Trophoblast cell (in vitro differentiated cells and primary cell): ENCODE data around the gene HACD1.

ENCODE experiments used
- DNase-seq, 2 donors: peaks; one replicate each; pipeline ENCODE4 v3.0.0-alpha.2; 2016
- H2AFZ ChIP-seq: 2 replicates; pipeline ENCODE4 v1.6.1; 2013; ENCODE audit warnings: low read length, moderate library complexity, mild to moderate bottlenecking; ENCODE audit not compliant: insufficient read depth, poor library complexity
- H2AK5ac ChIP-seq: 2 replicates; pipeline ENCODE4 v1.6.1; 2013; ENCODE audit warnings: mild to moderate bottlenecking, low read length
- H2BK120ac ChIP-seq: 2 replicates; pipeline ENCODE4 v1.6.1; 2013; ENCODE audit warnings: low read length, mild to moderate bottlenecking, moderate library complexity; ENCODE audit not compliant: insufficient read depth, poor library complexity
- H2BK12ac ChIP-seq: 2 replicates; pipeline ENCODE4 v1.6.1; 2013; ENCODE audit warnings: mild to moderate bottlenecking, low read length, moderate library complexity
- H2BK5ac ChIP-seq: 2 replicates; pipeline ENCODE4 v1.6.1; 2013; ENCODE audit warnings: low read length, low read depth, moderate library complexity, mild to moderate bottlenecking; ENCODE audit not compliant: poor library complexity
- H3K14ac ChIP-seq: 2 replicates; pipeline ENCODE4 v1.6.1; 2013; ENCODE audit warnings: mild to moderate bottlenecking, low read length
- H3K18ac ChIP-seq: 2 replicates; pipeline ENCODE4 v1.6.1; 2013; ENCODE audit warnings: mild to moderate bottlenecking, low read length
- H3K23ac ChIP-seq: 2 replicates; pipeline ENCODE4 v1.6.1; 2013; ENCODE audit warnings: low read length
- H3K27ac ChIP-seq: 2 replicates; pipeline ENCODE4 v1.5.1; 2013; ENCODE audit warnings: low read depth, mild to moderate bottlenecking, inconsistent platforms, low read length, moderate library complexity
- H3K27me3 ChIP-seq: 2 replicates; pipeline ENCODE4 v1.6.1; 2013; ENCODE audit warnings: inconsistent platforms, mild to moderate bottlenecking, low read length, moderate library complexity; ENCODE audit not compliant: insufficient read depth
- H3K36me3 ChIP-seq, 2 experiments: 1 replicate in 1 of 2; 2 replicates in 1 of 2; pipeline ENCODE4 v1.6.1; 2013; ENCODE audit warnings: low read length in 2 of 2, mild to moderate bottlenecking in 2 of 2, moderate library complexity in 1 of 2; ENCODE audit not compliant: insufficient read depth in 2 of 2, control insufficient read depth in 1 of 2
- H3K4ac ChIP-seq: 2 replicates; pipeline ENCODE4 v1.6.1; 2013; ENCODE audit warnings: low read depth, mild to moderate bottlenecking, low read length, moderate library complexity
- H3K4me1 ChIP-seq, 2 experiments: 1 replicate in 1 of 2; 2 replicates in 1 of 2; pipeline ENCODE4 v1.6.1; 2013; ENCODE audit warnings: low read length in 2 of 2, mild to moderate bottlenecking in 2 of 2, moderate library complexity in 1 of 2; ENCODE audit not compliant: insufficient read depth in 2 of 2, control insufficient read depth in 1 of 2
- H3K4me2 ChIP-seq: 2 replicates; pipeline ENCODE4 v1.6.1; 2013; ENCODE audit warnings: inconsistent platforms, mild to moderate bottlenecking, low read length, moderate library complexity
- H3K4me3 ChIP-seq: 2 replicates; pipeline ENCODE4 v1.5.1; 2013; ENCODE audit warnings: mild to moderate bottlenecking, low read depth, low read length, inconsistent platforms
- H3K79me1 ChIP-seq: one replicate; pipeline ENCODE4 v1.6.1; 2013; ENCODE audit warnings: low read length
- H3K79me2 ChIP-seq: 2 replicates; pipeline ENCODE4 v1.6.1; 2013; ENCODE audit warnings: low read length, mild to moderate bottlenecking; ENCODE audit not compliant: control insufficient read depth, insufficient read depth, poor library complexity
- H3K9ac ChIP-seq: 2 replicates; pipeline ENCODE4 v1.6.1; 2013; ENCODE audit warnings: mild to moderate bottlenecking, low read length
- H3K9me3 ChIP-seq: 2 replicates; pipeline ENCODE4 v1.6.1; 2013; ENCODE audit warnings: low read depth, mild to moderate bottlenecking, control low read depth, inconsistent platforms, low read length; ENCODE audit not compliant: insufficient read depth
- H4K12ac ChIP-seq: 2 replicates; pipeline ENCODE4 v1.6.1; 2013; ENCODE audit warnings: low read depth, mild to moderate bottlenecking, low read length, moderate library complexity
- H4K8ac ChIP-seq: 2 replicates; pipeline ENCODE4 v1.6.1; 2013; ENCODE audit warnings: low read depth, mild to moderate bottlenecking, low read length, moderate library complexity
- H4K91ac ChIP-seq: one replicate; pipeline ENCODE4 v1.6.1; 2013; ENCODE audit warnings: low read depth, mild to moderate bottlenecking, low read length, moderate library complexity
- WGBS: extraction: QIAGEN DNeasy Blood & Tissue Kit; methylation state at CpG from one replicate; pipeline ENCODE4 v1.1.7; 2013; ENCODE audit warnings: missing lambda C conversion rate; ENCODE audit not compliant: insufficient read length, insufficient coverage; ENCODE audit errors: extremely low coverage; 5-methylcytosine and 5-hydroxymethylcytosine counted together

HACD1 gene

GRCh38 chr10:17655567-17656146, 38.5 kb upstream of the HACD1 start:
- Histone ChIP-seq H3K18ac (no peak overlapping the region), H2BK120ac (no peak overlapping the region), H4K91ac (no peak overlapping the region), H2AK5ac (no peak overlapping the region), H3K79me2 (peaks cover 11% of the 10 kb centered on the region), H3K14ac (no peak overlapping the region), H3K79me1 (peaks cover 2% of the 10 kb centered on the region), H4K8ac (no peak overlapping the region), H3K4me2 (no peak overlapping the region), H3K4me3 (no peak overlapping the region), H3K27ac (peak overlapping the region; percentile 34), H4K12ac (no peak overlapping the region), H3K23ac (no peak overlapping the region), H3K9ac (no peak overlapping the region), H3K27me3 (no peaks in the 10 kb centered on the region), H2AFZ (no peak overlapping the region), H2BK5ac (no peak overlapping the region), H3K4me1 (peaks cover 5 to 10% of the 10 kb centered on the region in 2 experiments), H3K4ac (no peak overlapping the region), H3K9me3 (no peaks in the 10 kb centered on the region), H2BK12ac (no peak overlapping the region), H3K36me3 (peaks cover 0 to 2% of the 10 kb centered on the region in 2 experiments)
- peak; percentile 68 to 95 for DNase-seq
- no CpG with 5 or more reads among the region's 5 CpGs for WGBS

DNA sequence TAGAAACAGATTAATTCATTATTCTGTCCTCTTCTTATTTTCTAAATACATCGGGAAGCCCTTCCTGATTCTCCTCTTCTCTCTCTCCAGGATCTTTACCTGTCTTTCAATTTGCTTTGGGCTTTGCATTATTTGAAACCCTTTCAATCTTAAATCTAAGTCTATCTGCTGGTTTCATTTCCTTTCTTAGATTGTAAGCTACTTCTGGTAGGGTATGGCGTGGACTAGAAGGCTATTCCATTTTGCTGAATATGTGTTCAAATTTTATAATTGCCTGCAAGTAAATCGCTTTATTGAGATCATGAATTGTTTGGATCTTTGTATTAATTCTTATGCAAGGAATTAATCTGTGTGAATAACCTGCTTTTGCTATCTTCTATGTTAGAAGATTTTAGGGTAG, 37.8 kb upstream of the HACD1 start:
- Histone ChIP-seq H3K79me1 (peaks cover 5% of the 10 kb centered on the region), H3K27ac (peak overlapping the region; percentile 34), H3K18ac (no peak overlapping the region), H3K9ac (no peak overlapping the region), H3K79me2 (peaks cover 11% of the 10 kb centered on the region), H3K4me1 (peaks cover 5 to 13% of the 10 kb centered on the region in 2 experiments), H3K36me3 (no peaks in the 10 kb centered on the region), H2BK12ac (no peak overlapping the region), H3K27me3 (no peaks in the 10 kb centered on the region), H3K14ac (no peak overlapping the region), H4K12ac (no peak overlapping the region), H3K9me3 (no peaks in the 10 kb centered on the region), H2BK5ac (no peak overlapping the region), H3K4ac (no peak overlapping the region), H2BK120ac (no peak overlapping the region), H3K4me3 (no peak overlapping the region), H3K4me2 (no peak overlapping the region), H2AK5ac (no peak overlapping the region), H4K91ac (no peak overlapping the region), H4K8ac (no peak overlapping the region), H3K23ac (no peak overlapping the region), H2AFZ (no peak overlapping the region)
- DNase-seq, result no peak
- no CpG with 5 or more reads among the region's 3 CpGs for WGBS

DNA sequence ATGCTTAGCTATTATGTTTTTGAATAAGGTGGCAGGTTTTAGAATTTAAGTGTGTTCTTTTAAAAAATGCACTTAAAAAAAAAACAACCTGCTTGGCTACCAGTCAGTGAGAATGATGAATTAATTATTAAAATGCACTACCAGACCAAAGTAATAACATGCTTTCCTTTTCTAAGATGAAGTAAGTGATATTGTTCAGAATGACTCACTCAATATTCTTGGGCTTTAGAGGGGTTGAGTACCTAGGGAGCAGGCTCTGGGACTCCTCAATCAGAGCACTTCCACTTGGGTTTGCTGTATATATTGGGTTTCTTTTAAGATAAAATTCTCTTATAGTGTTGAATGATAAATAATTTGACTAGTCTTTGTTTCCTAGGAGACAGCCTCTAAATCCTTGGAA, 35.4 kb upstream of the HACD1 start:
- no peak for DNase-seq
- H3K14ac ChIP-seq, result no peak overlapping the region
- no peak overlapping the region for H3K23ac ChIP-seq

DNA sequence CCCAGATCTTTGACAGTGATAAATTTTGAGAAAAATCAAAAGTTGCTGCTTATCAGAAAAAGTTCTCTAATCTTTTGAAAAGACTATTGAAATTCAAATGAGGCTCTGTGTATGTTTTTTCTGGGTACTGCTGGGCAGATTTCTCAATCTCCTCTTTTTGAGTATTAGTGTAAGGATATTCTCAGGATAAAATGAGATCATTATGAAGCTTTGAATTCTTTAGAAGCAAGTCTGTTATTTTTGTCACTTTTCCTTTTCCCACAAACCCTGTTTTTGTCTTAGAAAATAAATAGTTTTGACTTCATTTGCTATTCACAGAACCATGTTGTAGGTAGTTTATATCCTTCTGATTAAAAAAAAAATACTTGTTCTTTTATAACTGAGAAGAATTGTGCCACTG, 34.7 kb upstream of the HACD1 start:
- Histone ChIP-seq H4K91ac (no peak overlapping the region), H3K27me3 (no peaks in the 10 kb centered on the region), H3K4ac (no peak overlapping the region), H3K79me1 (peaks cover 10% of the 10 kb centered on the region), H3K79me2 (peaks cover 5% of the 10 kb centered on the region), H3K14ac (no peak overlapping the region), H2AK5ac (no peak overlapping the region), H4K12ac (no peak overlapping the region), H2BK5ac (no peak overlapping the region), H3K36me3 (no peaks in the 10 kb centered on the region), H3K23ac (no peak overlapping the region), H3K4me3 (no peak overlapping the region), H3K9me3 (no peaks in the 10 kb centered on the region), H3K27ac (no peak overlapping the region), H2BK12ac (peak overlapping the region; percentile 71), H4K8ac (no peak overlapping the region), H3K18ac (no peak overlapping the region), H3K4me1 (peaks cover 4 to 15% of the 10 kb centered on the region in 2 experiments), H2BK120ac (no peak overlapping the region), H2AFZ (no peak overlapping the region), H3K4me2 (no peak overlapping the region), H3K9ac (no peak overlapping the region)
- DNase-seq, result no peak

More for the DNA sequence above, 35.4 kb upstream of the HACD1 start:
- Histone ChIP-seq H3K9ac (no peak overlapping the region), H3K18ac (no peak overlapping the region), H3K36me3 (no peaks in the 10 kb centered on the region), H3K4ac (no peak overlapping the region), H3K27me3 (no peaks in the 10 kb centered on the region), H3K79me2 (peaks cover 8% of the 10 kb centered on the region), H2AFZ (no peak overlapping the region), H4K12ac (no peak overlapping the region), H4K91ac (no peak overlapping the region), H3K4me2 (no peak overlapping the region), H4K8ac (no peak overlapping the region), H3K79me1 (peaks cover 10% of the 10 kb centered on the region), H3K4me3 (no peak overlapping the region), H3K9me3 (no peaks in the 10 kb centered on the region), H2BK5ac (no peak overlapping the region), H2AK5ac (no peak overlapping the region), H2BK12ac (no peak overlapping the region), H2BK120ac (no peak overlapping the region), H3K27ac (no peak overlapping the region), H3K4me1 (peaks cover 7 to 18% of the 10 kb centered on the region in 2 experiments)
